Colonic mucosa (tissue), 4 donors: ENCODE results near the gene SCP2. TPM values are rescaled to one million over a fixed set of nuclear protein-coding genes. Genes with fewer than 3 reads are reported as not detected.

Source experiments
- DNase-seq: peaks from one replicate; pipeline ENCODE4 v3.0.0-alpha.2; 2020
- H3K27ac ChIP-seq: fragments of 200-600 bp; one replicate; pipeline ENCODE4 v1.8.0; 2021
- H3K27me3 ChIP-seq: fragments of 200-600 bp; one replicate; pipeline ENCODE4 v1.8.0; 2021
- H3K36me3 ChIP-seq: fragments of 200-600 bp; one replicate; pipeline ENCODE4 v1.8.0; 2021
- H3K4me1 ChIP-seq: fragments of 200-600 bp; one replicate; pipeline ENCODE4 v1.8.0; 2021; ENCODE audit warnings: mild to moderate bottlenecking
- H3K4me3 ChIP-seq: fragments of 200-600 bp; one replicate; pipeline ENCODE4 v1.8.0; 2021
- H3K9ac ChIP-seq, 2 donors: one replicate each; pipeline ENCODE4 v1.7.0; 2013; ENCODE audit warnings: control low read depth in 2 of 2, low read depth in 2 of 2, low read length in 2 of 2
- H3K9me3 ChIP-seq: fragments of 200-600 bp; one replicate; pipeline ENCODE4 v1.8.0; 2021
- CTCF ChIP-seq: fragments of 200-600 bp; IDR thresholded peaks from one replicate; pipeline ENCODE4 v1.8.0; 2022; ENCODE audit warnings: antibody characterized with exemption, mild to moderate bottlenecking
- intact Hi-C: fragments of 100-400 bp; cut with DNase I; formaldehyde crosslinking; loops from one replicate; pipeline ENCODE4 v1.14.1; 2022
- total RNA-seq, 2 donors: library from RNA; stranded (reverse); fragmentation: NEBNext Ultra II Directional in 1 of 2; extraction: Animal tissue kit (Norgen Biotek cat#: 25700) in 1 of 2; gene quantifications; one replicate each; pipeline ENCODE4 v1.2.1, GENCODE V29; 2021
- donor health status: healthy.
- donor health status: DM: no; HTN: no; CAD: no.
- donor health status: DM: no; HTN: no; CAD: no.

The SCP2 gene
- total RNA-seq, 2 donors from 2014 or later = 178 to 325 TPM

DNA sequence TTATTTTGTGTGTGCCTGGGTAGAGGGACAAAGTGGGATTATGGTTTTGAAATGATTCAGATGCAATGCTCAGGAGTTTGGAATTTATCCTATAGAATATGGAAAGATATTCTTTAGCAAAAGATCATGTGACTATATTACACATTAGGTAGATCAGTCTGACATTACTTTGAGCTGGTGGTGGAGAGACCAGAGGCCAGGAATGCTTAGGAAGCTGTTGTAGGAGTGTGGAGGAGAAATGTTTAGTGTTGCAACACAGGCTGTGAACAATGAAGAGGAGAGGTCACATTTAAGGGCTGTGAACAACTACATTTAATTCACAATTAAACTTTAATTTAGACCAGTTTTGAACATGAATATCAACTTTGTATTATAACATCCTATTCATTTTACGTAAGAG, 89.6 kb downstream of the SCP2 start:
- Histone ChIP-seq H3K36me3 (no peaks in the 10 kb centered on the region), H3K27me3 (no peaks in the 10 kb centered on the region), H3K9me3 (no peaks in the 10 kb centered on the region), H3K27ac (no peak overlapping the region), H3K4me3 (no peak overlapping the region), H3K9ac (no peak overlapping the region), H3K4me1 (peaks cover 9% of the 10 kb centered on the region)
- intact Hi-C loops = loop anchor here (5.0 kb wide), 1 partner anchor 156 kb away; no protein-coding TSS in a partner anchor
- TF ChIP-seq CTCF = no peak
- DNase-seq = no peak

DNA sequence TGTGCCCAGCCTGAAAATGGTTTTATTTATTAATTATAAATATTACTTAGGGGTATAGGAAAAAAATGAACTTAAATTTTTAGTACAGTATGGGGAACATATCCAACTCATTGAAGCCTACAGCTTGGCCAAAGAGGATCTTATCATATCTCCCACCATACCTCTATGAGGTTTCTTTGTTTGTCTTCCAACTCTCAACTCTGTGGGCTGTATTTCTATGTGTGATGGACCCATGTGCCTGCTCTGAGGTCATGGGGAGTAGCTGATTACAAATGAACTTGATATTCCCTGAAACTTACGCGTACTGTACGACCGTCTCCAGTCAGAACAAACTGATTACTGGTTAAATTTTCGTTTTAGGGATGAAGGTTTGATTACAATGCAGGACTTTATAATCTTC, 93.5 kb downstream of the SCP2 start:
- H3K27ac ChIP-seq = no peak overlapping the region
- H3K36me3 ChIP-seq = no peaks in the 10 kb centered on the region
- intact Hi-C loops = no loop called here
- peaks cover 8% of the 10 kb centered on the region for H3K4me1 ChIP-seq
- H3K9ac ChIP-seq = no peak overlapping the region
- no peak for TF ChIP-seq CTCF
- H3K9me3 ChIP-seq = no peaks in the 10 kb centered on the region
- DNase-seq = no peak
- H3K4me3 ChIP-seq = no peak overlapping the region
- no peaks in the 10 kb centered on the region for H3K27me3 ChIP-seq

- no peaks in the 10 kb centered on the region for H3K9me3 ChIP-seq
- intact Hi-C loops = no loop called here
- no peak overlapping the region for H3K27ac ChIP-seq
- H3K27me3 ChIP-seq = no peaks in the 10 kb centered on the region
- H3K9ac ChIP-seq = no peak overlapping the region
- no peak overlapping the region for H3K4me3 ChIP-seq
- TF ChIP-seq CTCF = no peak
- H3K36me3 ChIP-seq = no peaks in the 10 kb centered on the region
- no peaks in the 10 kb centered on the region for H3K4me1 ChIP-seq
- DNase-seq = no peak
Measured at GRCh38 chr1:53022179-53022578, 95.1 kb downstream of the SCP2 start.

GRCh38 chr1:53023546-53023945, 96.5 kb downstream of the SCP2 start:
- Histone ChIP-seq H3K9ac (no peak overlapping the region), H3K27ac (no peak overlapping the region), H3K9me3 (no peaks in the 10 kb centered on the region), H3K27me3 (no peaks in the 10 kb centered on the region), H3K36me3 (no peaks in the 10 kb centered on the region), H3K4me1 (no peaks in the 10 kb centered on the region), H3K4me3 (no peak overlapping the region)
- no peak for TF ChIP-seq CTCF
- intact Hi-C loops = no loop called here
- no peak for DNase-seq

DNA sequence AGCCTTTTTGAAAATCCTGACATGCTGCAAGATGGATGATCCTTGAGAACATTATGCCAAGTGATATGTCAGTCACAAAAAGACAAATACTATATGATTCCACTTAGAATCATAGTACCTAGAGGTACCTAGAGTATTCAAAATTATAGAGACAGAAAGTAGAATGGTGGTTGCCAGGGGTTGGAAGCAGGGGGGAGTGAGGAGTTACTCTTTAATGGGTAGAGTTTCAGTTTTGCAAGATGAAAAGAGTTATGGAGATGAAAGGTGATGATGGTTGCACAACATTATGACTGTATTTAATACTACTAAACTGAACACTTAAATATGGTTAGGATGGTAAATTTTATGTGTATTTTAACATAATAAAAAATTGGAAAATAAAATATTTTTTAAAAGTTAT, 97.0 kb downstream of the SCP2 start:
- no peak overlapping the region for H3K4me3 ChIP-seq
- no peak overlapping the region for H3K27ac ChIP-seq
- H3K9ac ChIP-seq = no peak overlapping the region
- intact Hi-C loops = no loop called here
- no peak for DNase-seq
- no peaks in the 10 kb centered on the region for H3K9me3 ChIP-seq
- no peaks in the 10 kb centered on the region for H3K36me3 ChIP-seq
- H3K4me1 ChIP-seq = no peaks in the 10 kb centered on the region
- no peak for TF ChIP-seq CTCF
- no peaks in the 10 kb centered on the region for H3K27me3 ChIP-seq
